T-cell (primary cell): ENCODE data around the gene MYRF. TPM values are rescaled to one million over a fixed set of nuclear protein-coding genes. Genes with fewer than 3 reads are reported as not detected.

Experiments used
- ATAC-seq, 4 experiments: fragments of 200-7000 bp in 3 of 4; fragments of 150-1000 bp in 1 of 4; cut with Tn5 transposase; replicated peaks in 1 of 4; 1 replicate in 3 of 4; 2 replicates in 1 of 4; pipeline ENCODE4 v1.10.0; 2021; ENCODE audit warnings: moderate library complexity in 3 of 4, mild to moderate bottlenecking in 2 of 4, moderate number of reproducible peaks in 1 of 4
- CTCF ChIA-PET, 2 donors: fragments of 300-600 bp; sonication (Branson Sonifier 250); formaldehyde crosslinking; loops; one replicate each; lab custom pipeline; 2022; ENCODE audit warnings: antibody characterized with exemption in 2 of 2; lab: Charles Lee
- POLR2A ChIA-PET, 2 donors: fragments of 300-600 bp; sonication (Branson Sonifier 250); formaldehyde crosslinking; loops; one replicate each; lab custom pipeline; 2022; ENCODE audit warnings: antibody characterized with exemption in 2 of 2; lab: Charles Lee
- DNase-seq, 35 experiments: peaks; one replicate each; pipeline versions ENCODE4 v3.0.0 to v3.0.0-alpha.2; 2013 to 2023
- H3K27ac ChIP-seq: one replicate; pipeline ENCODE4 v1.5.1; 2013; ENCODE audit warnings: low read length
- H3K27me3 ChIP-seq, 2 experiments: replicated peaks in 1 of 2; 1 replicate in 1 of 2; 2 replicates in 1 of 2; pipeline versions ENCODE4 v1.6.1 to v1.7.0; 2013; ENCODE audit warnings: low read length in 1 of 2, mixed read lengths in 1 of 2; ENCODE audit not compliant: control insufficient read depth in 2 of 2, insufficient read depth in 2 of 2; ENCODE audit errors: extremely low read depth in 1 of 2
- H3K36me3 ChIP-seq, 2 donors: 1 replicate in 1 of 2; 2 replicates in 1 of 2; pipeline versions ENCODE4 v1.6.1 to v1.7.0; 2013; ENCODE audit warnings: low read length in 1 of 2; ENCODE audit not compliant: control insufficient read depth in 2 of 2, insufficient read depth in 1 of 2; ENCODE audit errors: extremely low read depth in 1 of 2
- H3K4me1 ChIP-seq, 2 experiments: 1 replicate in 1 of 2; 2 replicates in 1 of 2; pipeline versions ENCODE4 v1.6.1 to v1.7.0; 2013; ENCODE audit warnings: low read length in 2 of 2, mixed read lengths in 1 of 2; ENCODE audit not compliant: insufficient read depth in 2 of 2, control insufficient read depth in 1 of 2; ENCODE audit errors: extremely low read depth in 1 of 2
- H3K4me3 ChIP-seq, 2 donors: 1 replicate in 1 of 2; 2 replicates in 1 of 2; pipeline versions ENCODE4 v1.5.1 to v1.7.0; 2013; ENCODE audit warnings: mild to moderate bottlenecking in 2 of 2, low read length in 1 of 2, moderate library complexity in 1 of 2; ENCODE audit not compliant: control insufficient read depth in 1 of 2; ENCODE audit errors: extremely low read depth in 1 of 2
- H3K9me3 ChIP-seq: 2 replicates; pipeline ENCODE4 v1.7.0; 2013
- H3K27ac Mint-ChIP-seq, 2 donors: one replicate each; pipeline ENCODE4 v1.8.0; 2020 to 2021; ENCODE audit warnings: mild to moderate bottlenecking in 2 of 2, mixed read lengths in 2 of 2
- H3K27me3 Mint-ChIP-seq, 2 donors: one replicate each; pipeline ENCODE4 v1.8.0; 2021 to 2022; ENCODE audit warnings: mixed read lengths in 2 of 2
- H3K36me3 Mint-ChIP-seq: one replicate; pipeline ENCODE4 v1.8.0; 2021; ENCODE audit warnings: mixed read lengths
- H3K4me1 Mint-ChIP-seq, 3 donors: one replicate each; pipeline ENCODE4 v1.8.0; 2020 to 2022; ENCODE audit warnings: mixed read lengths in 3 of 3, mild to moderate bottlenecking in 1 of 3
- H3K4me3 Mint-ChIP-seq, 3 donors: one replicate each; pipeline ENCODE4 v1.8.0; 2020 to 2022; ENCODE audit warnings: mild to moderate bottlenecking in 3 of 3, mixed read lengths in 3 of 3, moderate library complexity in 3 of 3
- H3K9me3 Mint-ChIP-seq, 3 donors: one replicate each; pipeline ENCODE4 v1.8.0; 2020 to 2022; ENCODE audit warnings: mixed read lengths in 3 of 3
- WGBS: methylation state at CpG from one replicate; pipeline ENCODE4 v1.1.5; 2013; ENCODE audit warnings: missing lambda C conversion rate; ENCODE audit not compliant: insufficient coverage; 5-methylcytosine and 5-hydroxymethylcytosine counted together
- total RNA-seq, 35 experiments: library from RNA in 6 of 35; stranded (reverse) in 6 of 35; fragments of 120-200 nt in 1 of 35; gene quantifications; one replicate each; pipeline versions ENCODE4 v1.2.1 to v1.2.4 and lab custom pipeline; 2013 to 2026

The MYRF gene
- total RNA-seq, 5 donors from 2014 or later (not counting 1 experiment from before 2014, with no cell fraction given), result 0.95 to 4.9 (median 1.5) TPM

DNA sequence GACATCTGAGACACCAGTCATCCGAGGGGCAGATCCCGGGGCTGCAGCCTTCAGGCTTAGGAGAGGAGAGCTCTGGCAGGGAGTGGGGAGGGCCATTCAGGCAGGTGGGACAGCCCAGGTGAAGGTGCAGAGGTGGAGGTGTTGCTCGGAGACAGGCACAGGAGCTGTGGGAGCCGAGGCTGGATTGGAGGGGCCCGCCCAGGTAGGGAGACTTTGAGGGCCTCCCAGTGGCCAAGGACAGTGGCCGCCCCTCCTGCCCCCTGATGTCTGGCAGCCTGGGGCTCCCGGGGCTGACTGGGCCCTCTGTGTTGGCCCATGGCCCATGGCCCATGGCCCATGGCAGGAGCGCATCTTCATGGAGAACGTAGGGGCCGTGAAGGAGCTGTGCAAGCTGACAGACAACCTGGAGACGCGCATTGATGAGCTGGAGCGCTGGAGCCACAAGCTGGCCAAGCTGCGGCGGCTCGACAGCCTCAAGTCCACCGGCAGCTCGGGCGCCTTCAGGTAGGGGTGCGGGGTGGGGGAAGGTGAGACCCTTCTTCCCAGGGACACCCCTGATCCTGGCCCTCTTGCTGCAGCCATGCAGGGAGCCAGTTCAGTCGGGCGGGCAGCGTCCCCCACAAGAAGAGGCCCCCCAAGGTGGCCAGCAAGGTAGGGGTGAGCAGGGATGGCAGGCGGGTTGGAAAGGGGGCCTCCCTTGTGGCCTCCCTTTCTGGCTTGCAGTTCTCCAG lies 26.6 kb downstream of the MYRF start:
- Mint-ChIP-seq H3K4me3 (no peak overlapping the region), H3K9me3 (no peaks in the 10 kb centered on the region)

DNA sequence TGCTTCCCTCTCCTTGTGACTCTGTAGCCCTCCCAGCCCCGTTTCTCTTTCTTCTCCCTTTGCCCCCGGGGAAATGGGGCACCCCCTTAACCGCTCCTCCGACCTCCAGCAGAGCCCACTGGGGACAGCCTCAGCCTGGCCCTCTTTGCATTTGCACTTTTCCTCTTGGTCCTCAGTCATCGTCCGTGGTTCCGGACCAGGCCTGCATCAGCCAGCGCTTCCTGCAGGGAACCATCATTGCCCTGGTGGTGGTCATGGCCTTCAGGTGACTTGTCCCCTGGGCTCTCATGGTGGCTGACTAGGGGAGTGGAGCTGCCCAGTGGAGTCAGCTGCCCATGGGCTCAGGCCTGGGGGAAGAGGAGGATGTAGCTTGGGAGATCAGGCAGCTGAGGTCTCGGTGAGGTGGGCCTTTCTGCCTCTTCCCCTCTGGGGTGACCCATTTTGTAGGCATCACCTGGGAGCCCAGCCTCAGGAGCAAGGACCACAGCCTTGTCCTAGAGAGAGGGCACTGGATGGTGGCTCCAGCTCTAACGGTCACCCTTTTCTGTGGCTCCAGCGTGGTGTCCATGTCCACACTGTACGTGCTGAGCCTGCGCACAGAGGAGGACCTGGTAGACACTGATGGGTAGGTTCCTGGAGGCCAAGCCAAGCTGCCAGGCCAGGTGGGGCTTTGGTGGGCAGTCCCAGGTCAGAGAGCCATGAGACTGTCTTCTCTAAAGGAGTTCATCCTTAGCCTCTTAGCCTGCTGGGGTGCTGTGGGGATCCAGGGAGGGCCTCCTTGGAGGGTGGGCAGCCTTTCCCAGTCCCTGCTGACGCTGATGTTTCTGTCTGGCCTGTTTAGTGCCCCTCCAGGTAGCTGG lies 27.5 kb downstream of the MYRF start:
- Mint-ChIP-seq H3K4me3 (no peak overlapping the region), H3K36me3 (peaks cover 9% of the 10 kb centered on the region), H3K9me3 (no peaks in the 10 kb centered on the region), H3K4me1 (peaks cover 9 to 18% (median 11%) of the 10 kb centered on the region in 3 donors), H3K27me3 (peaks cover 0 to 2% of the 10 kb centered on the region in 2 donors), H3K27ac (no peak overlapping the region)
- peaks cover 0 to 31% of the 10 kb centered on the region in 2 experiments for H3K4me1 ChIP-seq
- H3K27me3 ChIP-seq, result peaks cover 0 to 29% of the 10 kb centered on the region in 2 experiments
- ChIA-PET CTCF (interaction anchor here (0.5 to 0.8 kb wide), 2 partner anchors 18 to 33 kb away, joined by 3 to 10 read pairs; no protein-coding TSS in a partner anchor), POLR2A (no interaction called here)
- H3K4me3 ChIP-seq, result no peak overlapping the region
- no peaks in the 10 kb centered on the region for H3K9me3 ChIP-seq
- H3K27ac ChIP-seq, result no peak overlapping the region
- ATAC-seq (no peak), DNase-seq (no peak)
- WGBS, result 92% methylated on average over 13 of the region's 14 CpGs
- H3K36me3 ChIP-seq, result peaks cover 0 to 9% of the 10 kb centered on the region in 2 donors

More for the DNA sequence above, 26.6 kb downstream of the MYRF start:
- Mint-ChIP-seq H3K27ac (no peak overlapping the region), H3K36me3 (peaks cover 2% of the 10 kb centered on the region), H3K4me1 (peaks cover 7 to 21% (median 11%) of the 10 kb centered on the region in 3 donors), H3K27me3 (peaks cover 0 to 2% of the 10 kb centered on the region in 2 donors)
- POLR2A ChIA-PET, result no interaction called here
- H3K27me3 ChIP-seq, result peaks cover 0 to 29% of the 10 kb centered on the region in 2 experiments
- H3K9me3 ChIP-seq, result no peaks in the 10 kb centered on the region
- peaks cover 0 to 3% of the 10 kb centered on the region in 2 donors for H3K36me3 ChIP-seq
- no peak overlapping the region for H3K4me3 ChIP-seq
- CTCF ChIA-PET, result interaction anchor here in 1 of 2 donors (0.5 kb wide), 2 partner anchors 32 to 101 kb away, joined by 6 to 10 read pairs; no protein-coding TSS in a partner anchor
- peaks cover 0 to 34% of the 10 kb centered on the region in 2 experiments for H3K4me1 ChIP-seq
- 93% methylated on average over 22 of the region's 24 CpGs for WGBS
- H3K27ac ChIP-seq, result no peak overlapping the region
- no peak for DNase-seq
- ATAC-seq, result no peak

DNA sequence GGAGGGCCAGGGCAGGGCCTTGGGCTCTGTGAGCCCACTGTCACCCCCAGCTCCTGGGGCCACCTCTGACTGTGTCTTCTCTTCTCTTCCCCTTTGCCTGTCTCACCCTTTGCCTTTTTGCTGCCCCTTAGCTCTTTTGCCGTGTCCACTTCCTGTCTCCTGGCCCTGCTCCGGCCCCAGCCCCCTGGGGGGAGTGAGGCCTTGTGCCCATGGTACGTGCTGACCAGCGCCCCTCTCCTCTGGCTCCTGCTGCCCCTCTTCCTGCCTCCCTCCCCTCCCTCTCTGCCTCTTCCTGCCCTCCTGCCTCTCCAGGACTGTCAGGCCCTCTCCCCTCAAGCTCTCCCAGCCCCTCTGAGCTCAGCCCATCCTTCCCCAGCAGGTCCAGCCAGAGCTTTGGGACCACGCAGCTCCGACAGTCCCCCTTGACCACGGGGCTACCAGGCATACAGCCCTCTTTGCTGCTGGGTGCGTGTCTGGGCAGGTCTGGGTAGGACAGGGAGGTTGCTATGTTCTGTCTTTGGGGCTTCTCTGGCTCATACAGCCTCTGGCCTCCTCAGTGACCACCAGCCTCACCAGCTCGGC lies 28.2 kb downstream of the MYRF start:
- H3K36me3 ChIP-seq, result peaks cover 5 to 16% of the 10 kb centered on the region in 2 donors
- H3K9me3 Mint-ChIP-seq, result no peaks in the 10 kb centered on the region
- ChIA-PET CTCF (interaction anchor here in 1 of 2 donors (0.8 kb wide), 1 partner anchor 17 kb away, joined by 3 read pairs; no protein-coding TSS in a partner anchor), POLR2A (interaction anchor here in 1 of 2 donors (0.6 kb wide), 1 partner anchor 11 kb away, joined by 3 read pairs; no protein-coding TSS in a partner anchor)
- DNase-seq (no peak), ATAC-seq (no peak)
- H3K4me1 ChIP-seq, result peaks cover 0 to 24% of the 10 kb centered on the region in 2 experiments
- no peak overlapping the region for H3K27ac Mint-ChIP-seq
- H3K4me3 ChIP-seq, result no peak overlapping the region
- H3K36me3 Mint-ChIP-seq, result peaks cover 12% of the 10 kb centered on the region
- peaks cover 0 to 2% of the 10 kb centered on the region in 2 donors for H3K27me3 Mint-ChIP-seq
- peaks cover 11 to 16% (median 11%) of the 10 kb centered on the region in 3 donors for H3K4me1 Mint-ChIP-seq
- peaks cover 0 to 23% of the 10 kb centered on the region in 2 experiments for H3K27me3 ChIP-seq
- no peaks in the 10 kb centered on the region for H3K9me3 ChIP-seq
- 72% methylated on average over 7 of the region's 9 CpGs for WGBS
- H3K27ac ChIP-seq, result no peak overlapping the region
- no peak overlapping the region for H3K4me3 Mint-ChIP-seq

DNA sequence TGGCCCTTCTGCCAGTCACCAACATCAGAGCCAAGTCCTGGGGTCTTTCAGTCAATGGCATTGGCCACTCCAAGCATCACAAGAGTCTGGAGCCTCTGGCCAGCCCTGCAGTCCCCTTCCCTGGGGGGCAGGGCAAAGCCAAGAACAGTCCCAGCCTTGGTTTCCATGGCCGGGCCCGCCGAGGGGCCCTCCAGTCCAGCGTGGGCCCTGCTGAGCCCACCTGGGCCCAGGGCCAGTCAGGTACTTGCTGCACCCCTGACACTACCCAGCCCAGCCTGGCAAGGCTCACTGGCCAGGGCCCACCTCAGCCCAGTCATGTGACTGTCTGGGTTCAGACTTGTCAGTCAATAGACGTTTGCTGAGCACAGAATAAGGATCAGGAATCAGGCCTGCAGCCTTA lies 29.1 kb downstream of the MYRF start:
- DNase-seq, result no peak
- H3K4me1 ChIP-seq, result peaks cover 0 to 15% of the 10 kb centered on the region in 2 experiments
- Mint-ChIP-seq H3K4me1 (peaks cover 9 to 13% (median 11%) of the 10 kb centered on the region in 3 donors), H3K27me3 (peaks cover 0 to 2% of the 10 kb centered on the region in 2 donors), H3K9me3 (no peaks in the 10 kb centered on the region), H3K36me3 (peaks cover 16% of the 10 kb centered on the region), H3K4me3 (no peak overlapping the region), H3K27ac (no peak overlapping the region)
- ATAC-seq, result no peak
- POLR2A ChIA-PET, result no interaction called here
- H3K27ac ChIP-seq, result no peak overlapping the region
- no peaks in the 10 kb centered on the region for H3K9me3 ChIP-seq
- no peak overlapping the region for H3K4me3 ChIP-seq
- peaks cover 14 to 22% of the 10 kb centered on the region in 2 donors for H3K36me3 ChIP-seq
- 94% methylated on average over 4 of the region's 5 CpGs for WGBS
- peaks cover 0 to 17% of the 10 kb centered on the region in 2 experiments for H3K27me3 ChIP-seq
- CTCF ChIA-PET, result no interaction called here

DNA sequence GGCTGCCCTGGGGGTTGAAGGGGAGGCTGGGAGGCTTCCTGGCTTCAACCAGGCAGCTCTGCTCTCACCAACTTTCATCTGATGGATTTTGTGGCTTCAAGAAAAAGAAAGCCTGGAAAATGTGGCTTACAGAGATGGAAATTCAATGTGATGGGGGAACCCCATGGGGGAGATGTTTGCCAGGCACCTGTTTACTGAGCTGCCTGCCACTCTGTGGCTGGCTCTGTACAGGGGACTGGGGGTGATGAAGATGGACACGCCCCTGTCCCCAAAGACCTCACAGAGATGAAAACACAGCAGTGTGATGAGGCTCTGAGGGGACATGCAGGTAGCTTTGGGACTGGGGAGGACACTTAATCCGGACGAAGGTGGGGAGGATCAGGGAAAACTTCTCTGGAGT lies 29.9 kb downstream of the MYRF start:
- H3K27ac Mint-ChIP-seq, result no peak overlapping the region
- POLR2A ChIA-PET, result no interaction called here

More for the DNA sequence above, 29.9 kb downstream of the MYRF start:
- H3K4me3 ChIP-seq, result no peak overlapping the region
- H3K27me3 ChIP-seq, result peaks cover 0 to 12% of the 10 kb centered on the region in 2 experiments
- no peaks in the 10 kb centered on the region for H3K9me3 ChIP-seq
- WGBS, result 93% methylated on average over 3 of the region's 3 CpGs
- Mint-ChIP-seq H3K4me1 (peaks cover 3 to 11% (median 7%) of the 10 kb centered on the region in 3 donors), H3K4me3 (no peak overlapping the region), H3K36me3 (peaks cover 16% of the 10 kb centered on the region), H3K9me3 (no peaks in the 10 kb centered on the region), H3K27me3 (peaks cover 0 to 2% of the 10 kb centered on the region in 2 donors)
- H3K36me3 ChIP-seq, result peaks cover 21 to 29% of the 10 kb centered on the region in 2 donors
- H3K27ac ChIP-seq, result no peak overlapping the region
- H3K4me1 ChIP-seq, result peaks cover 0 to 8% of the 10 kb centered on the region in 2 experiments
- no peak for DNase-seq
- CTCF ChIA-PET, result interaction anchor here in 1 of 2 donors (0.6 to 0.7 kb wide), 2 partner anchors 330 to 528 kb away, joined by 3 read pairs; no protein-coding TSS in a partner anchor
- no peak for ATAC-seq
